ENCODE results near the gene LIMK1. TPM values are rescaled to one million over a fixed set of nuclear protein-coding genes. Genes with fewer than 3 reads are reported as not detected.

The LIMK1 gene
- total RNA-seq, 1 experiment from 2014 or later, result 47.6 TPM

- no peak for DNase-seq (ENCODE audit: low spot score)
Measured at GRCh38 chr7:74056096-74056915, 27.3 kb upstream of the LIMK1 start.

DNA sequence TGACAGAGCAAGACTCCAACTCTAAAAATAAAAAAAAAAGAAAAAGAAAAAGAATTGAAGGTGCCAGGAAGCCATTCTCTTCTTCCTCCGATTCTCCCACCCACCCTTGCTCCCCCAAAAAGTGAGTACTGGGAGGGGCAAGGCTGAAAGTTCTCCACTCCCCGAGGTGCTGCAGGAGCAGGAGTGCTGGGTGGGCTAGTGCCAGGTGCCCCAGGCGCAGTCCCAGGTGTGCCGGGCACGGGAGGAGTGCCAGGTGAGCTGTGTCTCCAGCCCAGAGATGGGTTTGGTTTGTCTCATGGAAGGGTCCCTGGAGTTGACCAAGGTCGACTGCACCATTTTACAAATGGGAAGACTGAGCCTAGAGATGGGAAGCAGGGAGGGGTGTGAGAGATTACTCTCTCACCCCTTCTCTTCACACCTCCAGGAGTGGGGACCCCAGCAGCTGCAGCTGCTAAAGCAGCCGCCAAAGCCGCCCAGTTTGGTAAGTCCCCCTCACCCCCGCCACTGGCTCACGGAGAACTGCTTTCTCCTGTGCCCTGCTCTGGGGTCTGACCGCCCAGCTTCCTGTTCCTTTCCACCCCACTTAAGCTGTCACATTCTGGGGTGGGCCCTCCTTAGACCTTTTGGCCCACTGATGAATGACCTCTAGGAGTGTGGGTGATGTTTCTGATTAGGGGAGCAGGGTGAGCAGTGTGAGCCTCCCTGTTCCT lies 26.2 kb upstream of the LIMK1 start:
- DNase-seq (ENCODE audit: low spot score), result no peak

GRCh38 chr7:74057987-74058386 lies 25.6 kb upstream of the LIMK1 start:
- no peak for DNase-seq (ENCODE audit: low spot score)

DNA sequence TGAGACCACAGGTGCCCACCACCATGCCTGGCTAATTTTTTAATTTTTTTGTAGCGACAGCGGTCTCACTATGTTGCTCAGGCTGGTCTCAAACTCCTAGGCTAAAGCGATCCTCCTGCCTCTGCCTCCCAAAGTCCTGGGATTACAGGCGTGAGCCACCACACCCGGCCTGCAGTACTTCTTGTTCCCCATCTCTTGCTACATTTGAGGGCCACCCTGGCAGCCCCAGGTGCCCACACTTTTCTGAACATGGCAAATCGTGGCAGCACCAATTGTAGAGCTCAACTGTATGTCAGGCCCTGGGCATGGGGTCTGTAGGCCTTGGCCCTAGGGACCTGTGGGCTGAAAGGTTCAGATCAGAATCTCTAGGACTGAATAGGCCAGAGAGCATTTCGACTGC lies 25.1 kb upstream of the LIMK1 start:
- no peak for DNase-seq (ENCODE audit: low spot score)

GRCh38 chr7:74059037-74059436 lies 24.6 kb upstream of the LIMK1 start:
- no peak for DNase-seq (ENCODE audit: low spot score)

- peak; percentile 52 for DNase-seq (ENCODE audit: low spot score)
Measured at GRCh38 chr7:74059681-74060588, 23.7 kb upstream of the LIMK1 start.

GRCh38 chr7:74061840-74062539 lies 21.6 kb upstream of the LIMK1 start:
- DNase-seq (ENCODE audit: low spot score), result peak; percentile 99

- DNase-seq (ENCODE audit: low spot score), result no peak
Measured at GRCh38 chr7:74063223-74063641, 20.4 kb upstream of the LIMK1 start.

- DNase-seq (ENCODE audit: low spot score), result no peak
Measured at GRCh38 chr7:74063646-74064045, 20.0 kb upstream of the LIMK1 start.

- DNase-seq (ENCODE audit: low spot score), result no peak
Measured at GRCh38 chr7:74064696-74065095, 18.9 kb upstream of the LIMK1 start.

DNA sequence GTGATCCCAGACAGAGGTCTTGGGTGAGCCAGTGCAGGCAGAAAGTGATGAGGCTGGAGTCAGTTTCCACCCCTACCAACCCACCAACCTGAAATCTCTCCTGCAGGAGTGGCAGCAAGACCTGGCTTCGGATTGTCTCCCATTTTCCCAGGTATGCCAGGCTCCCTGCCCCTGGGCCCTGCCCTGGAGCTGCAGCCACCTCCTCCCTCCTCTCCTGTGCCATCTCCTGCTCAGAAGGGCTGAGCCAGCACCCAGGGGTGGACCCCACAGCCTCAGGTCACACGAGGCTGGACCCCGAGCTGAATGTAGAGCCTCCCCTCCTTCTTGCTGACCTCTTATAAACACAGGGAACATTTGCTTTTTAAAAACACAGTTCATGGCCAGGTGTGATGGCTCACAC lies 17.0 kb upstream of the LIMK1 start:
- no peak for DNase-seq (ENCODE audit: low spot score)

- no peak for DNase-seq (ENCODE audit: low spot score)
Measured at GRCh38 chr7:74068378-74069085, 15.1 kb upstream of the LIMK1 start.

DNA sequence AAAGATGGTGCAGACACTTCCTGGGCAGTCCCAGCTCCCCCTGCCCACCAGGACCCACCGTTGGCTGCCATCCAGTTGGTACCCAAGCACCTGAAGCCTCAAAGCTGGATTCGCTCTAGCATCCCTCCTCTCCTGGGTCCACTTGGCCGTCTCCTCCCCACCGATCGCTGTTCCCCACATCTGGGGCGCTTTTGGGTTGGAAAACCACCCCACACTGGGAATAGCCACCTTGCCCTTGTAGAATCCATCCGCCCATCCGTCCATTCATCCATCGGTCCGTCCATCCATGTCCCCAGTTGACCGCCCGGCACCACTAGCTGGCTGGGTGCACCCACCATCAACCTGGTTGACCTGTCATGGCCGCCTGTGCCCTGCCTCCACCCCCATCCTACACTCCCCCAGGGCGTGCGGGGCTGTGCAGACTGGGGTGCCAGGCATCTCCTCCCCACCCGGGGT lies 14.5 kb upstream of the LIMK1 start:
- DNase-seq (ENCODE audit: low spot score), result no peak

DNA sequence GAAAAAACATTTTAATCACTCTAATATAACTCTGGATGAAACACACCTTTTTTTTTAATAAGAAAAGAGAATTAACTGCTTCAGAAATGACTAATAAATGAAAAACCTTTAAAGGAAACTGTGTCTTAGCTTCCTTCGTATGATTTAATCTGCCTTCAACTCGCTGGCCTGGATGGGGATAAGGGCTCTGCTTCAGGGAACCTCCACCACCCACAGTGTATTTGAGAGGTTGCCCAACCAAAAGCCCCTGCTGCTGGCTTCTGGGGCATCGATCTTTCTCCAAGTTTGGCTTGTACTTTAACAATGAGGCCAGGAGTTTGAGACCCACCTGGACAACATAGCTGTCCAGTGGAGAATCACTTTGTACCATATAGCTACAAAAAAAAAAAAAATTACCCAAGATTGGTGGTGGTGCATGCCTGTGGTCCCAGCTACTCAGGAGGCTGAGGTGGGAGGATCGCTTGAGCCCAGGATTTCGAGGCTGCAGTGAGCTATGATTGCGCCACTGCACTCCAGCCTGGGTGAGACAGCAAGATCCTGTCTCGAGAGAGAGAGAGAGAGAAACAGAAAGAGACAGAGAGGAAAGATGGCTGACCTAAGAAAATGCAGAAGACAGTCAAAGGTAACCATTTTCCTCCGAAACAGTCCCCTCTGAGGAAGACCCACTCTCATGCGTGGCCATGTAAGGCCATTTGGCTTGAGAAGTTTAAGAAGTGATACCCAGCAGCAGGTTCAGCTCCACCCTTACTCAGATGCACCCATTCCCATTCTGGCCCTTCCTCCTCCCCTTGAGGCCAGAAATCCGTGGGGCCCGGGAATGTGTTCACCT lies 13.6 kb upstream of the LIMK1 start:
- no peak for DNase-seq (ENCODE audit: low spot score)

DNA sequence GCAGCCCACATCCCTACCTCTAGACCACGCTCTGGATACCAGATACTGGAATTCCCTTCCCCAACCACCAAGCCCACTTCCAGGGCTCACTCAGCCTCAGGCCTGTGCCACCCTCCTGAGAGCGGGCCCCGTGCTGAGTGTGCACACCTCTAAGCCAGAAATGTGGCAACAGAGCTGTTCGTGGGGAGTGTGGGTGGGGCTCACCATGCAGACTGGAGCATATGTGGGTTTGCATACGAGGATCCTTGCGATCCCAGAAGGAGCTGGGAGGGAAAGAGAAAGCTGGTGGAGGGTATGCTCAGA lies 13.0 kb upstream of the LIMK1 start:
- DNase-seq (ENCODE audit: low spot score), result no peak

DNA sequence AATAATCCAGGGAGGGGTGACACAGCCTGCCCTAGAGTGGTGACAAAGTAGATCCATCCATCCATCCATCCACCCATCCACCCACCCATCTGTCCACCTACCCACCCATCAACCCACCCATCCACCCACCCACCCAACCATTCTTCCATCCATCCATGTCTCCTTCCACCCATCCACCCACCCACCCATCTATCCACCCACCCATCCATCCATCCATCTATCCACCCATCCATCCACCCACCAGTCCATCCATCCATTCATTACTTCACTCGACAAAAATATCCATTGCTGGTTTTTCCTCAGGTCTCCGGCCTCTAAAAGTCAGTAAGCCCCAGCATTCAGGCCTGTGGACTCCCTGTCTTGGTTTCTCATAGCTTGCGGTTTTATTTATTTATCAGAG lies 12.5 kb upstream of the LIMK1 start:
- no peak for DNase-seq (ENCODE audit: low spot score)

GRCh38 chr7:74074770-74075169 lies 8.8 kb upstream of the LIMK1 start:
- DNase-seq (ENCODE audit: low spot score), result no peak

DNA sequence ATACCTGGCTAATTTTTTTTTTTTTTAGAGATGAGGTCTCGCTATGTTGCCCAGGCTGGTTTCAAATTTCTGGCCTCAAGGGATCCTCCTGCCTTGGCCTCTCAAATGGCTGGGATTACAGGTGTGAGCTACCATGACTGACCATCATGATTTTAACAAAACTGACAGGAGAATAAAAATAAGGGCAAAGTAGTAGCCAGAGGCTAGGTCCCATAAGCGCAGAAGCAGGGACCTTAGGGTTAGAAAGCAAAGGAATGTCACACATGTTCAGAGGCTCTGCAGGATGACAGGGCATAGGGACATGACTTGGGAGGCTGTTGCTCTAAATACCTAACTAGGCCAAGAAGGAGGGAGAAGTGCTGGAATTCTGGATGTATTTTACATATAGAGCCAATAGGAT lies 5.1 kb upstream of the LIMK1 start:
- no peak for DNase-seq (ENCODE audit: low spot score)

GRCh38 chr7:74082770-74083116 lies 861 bp upstream of the LIMK1 start:
- DNase-seq (ENCODE audit: low spot score), result peak; percentile 15
